Natural killer cell (primary cell): ENCODE data around the gene LSM4. TPM values are rescaled to one million over a fixed set of nuclear protein-coding genes. Genes with fewer than 3 reads are reported as not detected.

ENCODE experiments used
- ATAC-seq, 3 donors: fragments of 150-1000 bp in 2 of 3; fragments of 200-7000 bp in 1 of 3; cut with Tn5 transposase; 1 replicate in 1 of 3; 2 replicates in 2 of 3; pipeline ENCODE4 v1.10.0; 2021; ENCODE audit warnings: mild to moderate bottlenecking in 2 of 3, moderate library complexity in 2 of 3
- DNase-seq, 2 donors: peaks; one replicate each; pipeline versions ENCODE4 v3.0.0 to v3.0.0-alpha.2; 2013 to 2021; ENCODE audit warnings: mixed read lengths in 1 of 2
- H3K27ac ChIP-seq: one replicate; pipeline ENCODE4 v1.5.1; 2013; ENCODE audit warnings: mild to moderate bottlenecking, low read length
- H3K27me3 ChIP-seq: one replicate; pipeline ENCODE4 v1.6.1; 2013; ENCODE audit warnings: low read length; ENCODE audit not compliant: control insufficient read depth, insufficient read depth
- H3K36me3 ChIP-seq: one replicate; pipeline ENCODE4 v1.6.1; 2013; ENCODE audit warnings: low read length; ENCODE audit not compliant: control insufficient read depth, insufficient read depth
- H3K4me1 ChIP-seq: one replicate; pipeline ENCODE4 v1.6.1; 2013; ENCODE audit warnings: low read length; ENCODE audit not compliant: control insufficient read depth, insufficient read depth
- H3K4me3 ChIP-seq: one replicate; pipeline ENCODE4 v1.5.1; 2013; ENCODE audit warnings: low read length
- H3K9me3 ChIP-seq: one replicate; pipeline ENCODE4 v1.6.1; 2013; ENCODE audit warnings: low read length; ENCODE audit not compliant: control insufficient read depth, insufficient read depth
- H3K27ac Mint-ChIP-seq, 2 donors: one replicate each; pipeline ENCODE4 v1.8.0; 2022; ENCODE audit warnings: mild to moderate bottlenecking in 2 of 2, mixed read lengths in 2 of 2, moderate library complexity in 1 of 2
- H3K27me3 Mint-ChIP-seq, 2 donors: one replicate each; pipeline ENCODE4 v1.8.0; 2022; ENCODE audit warnings: low read depth in 2 of 2, mixed read lengths in 2 of 2
- H3K36me3 Mint-ChIP-seq: one replicate; pipeline ENCODE4 v1.8.0; 2022; ENCODE audit warnings: mixed read lengths
- H3K4me1 Mint-ChIP-seq, 2 donors: one replicate each; pipeline ENCODE4 v1.8.0; 2022; ENCODE audit warnings: mixed read lengths in 2 of 2
- H3K4me3 Mint-ChIP-seq: one replicate; pipeline ENCODE4 v1.8.0; 2022; ENCODE audit warnings: mild to moderate bottlenecking, moderate library complexity, mixed read lengths
- H3K9me3 Mint-ChIP-seq, 2 donors: one replicate each; pipeline ENCODE4 v1.8.0; 2022; ENCODE audit warnings: mixed read lengths in 2 of 2
- CTCF ChIP-seq: fragments of 200-600 bp; IDR thresholded peaks from one replicate; pipeline ENCODE4 v1.8.0; 2022; ENCODE audit warnings: antibody characterized with exemption
- WGBS: methylation state at CpG from one replicate; pipeline ENCODE4 v1.1.7; 2013; ENCODE audit warnings: missing lambda C conversion rate; ENCODE audit not compliant: insufficient coverage; 5-methylcytosine and 5-hydroxymethylcytosine counted together
- intact Hi-C: fragments of 100-400 bp; cut with micrococcal nuclease; formaldehyde crosslinking; loops from one replicate; pipeline ENCODE4 v1.14.2; 2022
- total RNA-seq, 4 donors: library from RNA; stranded (reverse); fragments of 120-200 nt in 1 of 4; gene quantifications; one replicate each; pipeline versions ENCODE4 v1.2.3 to v1.2.4, GENCODE V29; 2013 to 2022

LSM4 gene
- total RNA-seq, 3 donors from 2014 or later (not counting 1 experiment from before 2014, with no cell fraction given): 42.4 to 60.8 (median 44.8) TPM

DNA sequence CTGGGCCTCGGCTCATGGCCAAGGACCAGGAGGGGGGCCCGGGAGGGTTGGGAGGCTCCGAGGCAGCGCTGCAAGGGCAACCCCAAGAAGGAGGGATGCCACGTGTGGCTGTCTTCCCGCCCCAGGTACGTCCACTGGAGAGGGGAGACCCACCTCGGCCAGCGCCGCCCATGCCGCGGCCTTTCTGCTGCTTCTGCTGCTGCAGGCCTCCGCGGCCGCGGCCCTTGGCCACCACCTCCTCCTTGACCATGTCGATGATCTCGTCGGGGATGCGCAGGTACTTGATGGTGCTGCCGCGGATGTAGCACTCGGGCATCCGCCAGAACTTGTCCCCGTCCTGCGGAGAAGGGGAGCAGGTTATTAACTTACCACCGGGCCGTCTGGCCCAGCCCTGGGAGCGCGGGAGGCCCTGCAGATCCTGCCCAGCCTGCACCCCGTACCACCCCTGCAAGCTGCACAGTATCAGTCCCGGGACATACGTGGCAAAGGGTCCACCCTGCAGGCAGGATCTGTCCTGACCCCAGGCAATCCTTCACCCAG, 13.3 kb downstream of the LSM4 start:
- Histone ChIP-seq H3K9me3 (no peaks in the 10 kb centered on the region), H3K27ac (no peak overlapping the region), H3K27me3 (no peaks in the 10 kb centered on the region), H3K36me3 (peaks cover 30% of the 10 kb centered on the region), H3K4me3 (no peak overlapping the region), H3K4me1 (peaks cover 37% of the 10 kb centered on the region)
- no peak for ATAC-seq
- TF ChIP-seq CTCF: no peak
- DNase-seq: no peak
- Mint-ChIP-seq H3K4me1 (peaks cover 5 to 18% of the 10 kb centered on the region in 2 donors), H3K27ac (no peak overlapping the region), H3K9me3 (no peaks in the 10 kb centered on the region), H3K27me3 (no peaks in the 10 kb centered on the region), H3K4me3 (no peak overlapping the region), H3K36me3 (no peaks in the 10 kb centered on the region)
- intact Hi-C loops: no loop called here
- WGBS: 94% methylated on average over 33 of the region's 33 CpGs

- TF ChIP-seq CTCF: no peak
- DNase-seq: no peak
- Mint-ChIP-seq H3K4me1 (peaks cover 8 to 25% of the 10 kb centered on the region in 2 donors), H3K27me3 (no peaks in the 10 kb centered on the region), H3K4me3 (no peak overlapping the region), H3K27ac (no peak overlapping the region), H3K36me3 (no peaks in the 10 kb centered on the region), H3K9me3 (no peaks in the 10 kb centered on the region)
- Histone ChIP-seq H3K4me3 (no peak overlapping the region), H3K9me3 (no peaks in the 10 kb centered on the region), H3K27ac (no peak overlapping the region), H3K27me3 (no peaks in the 10 kb centered on the region), H3K36me3 (peaks cover 27% of the 10 kb centered on the region), H3K4me1 (peaks cover 44% of the 10 kb centered on the region)
- WGBS: 94% methylated on average over 7 of the region's 7 CpGs
- ATAC-seq: no peak
- intact Hi-C loops: no loop called here
Observed at GRCh38 chr19:18308948-18309325, 13.9 kb downstream of the LSM4 start.

DNA sequence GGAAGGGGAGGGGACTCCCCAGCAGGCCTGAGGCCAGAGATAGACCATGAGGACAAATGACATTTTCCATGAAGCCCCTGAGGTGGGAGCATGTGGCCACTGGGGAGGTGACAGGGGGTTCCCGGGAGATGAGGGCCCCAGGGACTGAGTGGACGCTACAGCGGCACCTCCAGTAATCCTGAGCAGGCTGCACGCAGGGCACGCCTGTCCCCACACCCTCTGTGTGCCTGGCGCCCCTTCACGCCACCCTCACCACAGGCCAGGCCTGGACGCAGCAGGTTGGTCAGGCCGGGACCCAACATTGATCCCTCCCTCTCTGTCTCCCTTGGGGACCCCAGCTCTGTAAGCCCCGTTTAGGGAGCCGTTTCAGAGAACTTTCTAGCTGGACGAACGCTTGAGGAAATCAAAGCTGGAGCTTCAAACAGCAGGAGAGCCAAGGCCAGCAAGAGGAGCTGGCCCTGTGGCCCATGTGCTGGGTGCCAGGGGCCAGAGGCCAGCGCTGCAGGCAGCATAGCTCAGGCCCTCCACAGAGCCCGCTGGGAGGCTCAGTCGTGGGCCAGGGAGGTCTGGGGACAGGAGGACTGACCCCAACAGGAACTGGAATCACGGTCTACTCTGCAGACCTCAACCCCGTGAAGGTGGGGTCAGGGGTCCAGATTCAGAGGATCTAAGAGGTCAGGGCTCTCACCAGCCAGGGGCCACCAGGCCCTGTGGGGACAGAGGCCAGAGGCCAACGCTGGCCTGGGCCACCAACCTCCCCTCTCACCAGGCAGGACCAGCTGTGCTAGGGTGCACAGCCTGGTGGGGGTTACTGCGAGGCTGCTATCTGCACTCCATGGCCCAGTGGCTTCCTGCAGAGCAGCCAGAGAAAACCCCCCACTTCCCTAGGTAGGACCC, 14.6 kb downstream of the LSM4 start:
- no peaks in the 10 kb centered on the region for H3K27me3 ChIP-seq
- Mint-ChIP-seq H3K27ac (no peak overlapping the region), H3K27me3 (no peaks in the 10 kb centered on the region), H3K4me3 (no peak overlapping the region), H3K4me1 (peaks cover 14 to 31% of the 10 kb centered on the region in 2 donors), H3K9me3 (no peaks in the 10 kb centered on the region), H3K36me3 (no peaks in the 10 kb centered on the region)
- no peaks in the 10 kb centered on the region for H3K9me3 ChIP-seq
- no peak for TF ChIP-seq CTCF
- H3K27ac ChIP-seq: no peak overlapping the region
- DNase-seq (no peak), ATAC-seq (no peak)
- peaks cover 50% of the 10 kb centered on the region for H3K4me1 ChIP-seq
- H3K36me3 ChIP-seq: peaks cover 27% of the 10 kb centered on the region
- WGBS: 91% methylated on average over 20 of the region's 20 CpGs
- intact Hi-C loops: no loop called here
- H3K4me3 ChIP-seq: no peak overlapping the region
